Parathyroid adenoma (tissue), 2 donors: Measurements from ENCODE around the gene SEPTIN8.

Source experiments
- H2AFZ ChIP-seq: fragments of 300-600 bp; sonication (generic); one replicate; pipeline ENCODE4 v1.7.0; 2017; ENCODE audit warnings: antibody characterized with exemption, mild to moderate bottlenecking
- H3K27ac ChIP-seq: fragments of 300-600 bp; sonication (generic); one replicate; pipeline ENCODE4 v1.7.0; 2017
- H3K27me3 ChIP-seq: fragments of 300-600 bp; sonication (generic); one replicate; pipeline ENCODE4 v1.7.0; 2017; ENCODE audit warnings: low read length; ENCODE audit not compliant: control insufficient read depth, insufficient read depth
- H3K36me3 ChIP-seq: fragments of 300-600 bp; sonication (generic); one replicate; pipeline ENCODE4 v1.7.0; 2017; ENCODE audit warnings: low read length; ENCODE audit not compliant: control insufficient read depth, insufficient read depth
- H3K4me1 ChIP-seq: fragments of 300-600 bp; sonication (generic); one replicate; pipeline ENCODE4 v1.7.0; 2017; ENCODE audit warnings: control low read depth
- H3K4me2 ChIP-seq: fragments of 300-600 bp; sonication (generic); one replicate; pipeline ENCODE4 v1.7.0; 2017; ENCODE audit warnings: low read length
- H3K4me3 ChIP-seq: fragments of 300-600 bp; sonication (generic); one replicate; pipeline ENCODE4 v1.7.0; 2017; ENCODE audit warnings: low read depth, low read length
- H3K79me2 ChIP-seq: fragments of 300-600 bp; sonication (generic); one replicate; pipeline ENCODE4 v1.7.0; 2017; ENCODE audit warnings: control low read depth
- H3K9ac ChIP-seq: fragments of 300-600 bp; sonication (generic); one replicate; pipeline ENCODE4 v1.7.0; 2017; ENCODE audit warnings: mild to moderate bottlenecking
- H3K9me3 ChIP-seq: fragments of 300-600 bp; sonication (generic); one replicate; pipeline ENCODE4 v1.7.0; 2017; ENCODE audit warnings: low read length; ENCODE audit not compliant: control insufficient read depth
- CTCF ChIP-seq: fragments of 300-600 bp; sonication (generic); IDR thresholded peaks from one replicate; pipeline ENCODE4 v1.7.0; 2017; ENCODE audit warnings: antibody characterized with exemption, mild to moderate bottlenecking
- donor health status: primary hyperparathyroidism.

Gene SEPTIN8

GRCh38 chr5:132749506-132749905, 27.5 kb downstream of the SEPTIN8 start:
- peaks cover 3% of the 10 kb centered on the region for H3K4me1 ChIP-seq
- H3K36me3 ChIP-seq: no peaks in the 10 kb centered on the region
- no peaks in the 10 kb centered on the region for H3K27me3 ChIP-seq
- no peaks in the 10 kb centered on the region for H3K9me3 ChIP-seq
- no peak for TF ChIP-seq CTCF
- H2AFZ ChIP-seq: no peak overlapping the region
- H3K79me2 ChIP-seq: no peaks in the 10 kb centered on the region
- H3K9ac ChIP-seq: no peak overlapping the region
- H3K27ac ChIP-seq: no peak overlapping the region
- no peak overlapping the region for H3K4me3 ChIP-seq
- H3K4me2 ChIP-seq: no peak overlapping the region

GRCh38 chr5:132748522-132749000, 28.5 kb downstream of the SEPTIN8 start:
- H3K79me2 ChIP-seq: no peaks in the 10 kb centered on the region
- no peak overlapping the region for H3K4me3 ChIP-seq
- no peaks in the 10 kb centered on the region for H3K36me3 ChIP-seq
- H3K9ac ChIP-seq: no peak overlapping the region
- H3K4me1 ChIP-seq: peaks cover 3% of the 10 kb centered on the region
- no peaks in the 10 kb centered on the region for H3K9me3 ChIP-seq
- TF ChIP-seq CTCF: no peak
- H3K4me2 ChIP-seq: no peak overlapping the region
- no peak overlapping the region for H3K27ac ChIP-seq
- H2AFZ ChIP-seq: no peak overlapping the region
- H3K27me3 ChIP-seq: no peaks in the 10 kb centered on the region

- H3K4me3 ChIP-seq: no peak overlapping the region
- TF ChIP-seq CTCF: no peak
- H3K4me2 ChIP-seq: peak overlapping the region; percentile 74
- H3K9me3 ChIP-seq: no peaks in the 10 kb centered on the region
- no peaks in the 10 kb centered on the region for H3K36me3 ChIP-seq
- H3K79me2 ChIP-seq: no peaks in the 10 kb centered on the region
- H2AFZ ChIP-seq: peak overlapping the region; percentile 97
- H3K9ac ChIP-seq: no peak overlapping the region
- H3K4me1 ChIP-seq: no peaks in the 10 kb centered on the region
- H3K27me3 ChIP-seq: no peaks in the 10 kb centered on the region
- no peak overlapping the region for H3K27ac ChIP-seq
Observed at GRCh38 chr5:132747616-132748440, 29.2 kb downstream of the SEPTIN8 start.

GRCh38 chr5:132746954-132747615, 30.0 kb downstream of the SEPTIN8 start, which contains the start of gene CCNI2:
TSS of gene CCNI2 (plus strand) at chr5:132747426. CDS start at chr5:132747496, 70 bp downstream.
- no peak within 1 kb of the TSS for H3K27ac ChIP-seq
- no peaks in the 10 kb centered on the region for H3K79me2 ChIP-seq

More at GRCh38 chr5:132746954-132747615, 30.0 kb downstream of the SEPTIN8 start, which contains the start of gene CCNI2:
- no peaks in the 10 kb centered on the region for H3K27me3 ChIP-seq
- H3K9me3 ChIP-seq: no peaks in the 10 kb centered on the region
- H3K4me3 ChIP-seq: peak within 1 kb of the TSS; percentile 55
- no peak within 1 kb of the TSS for H3K9ac ChIP-seq
- peak within 1 kb of the TSS; percentile 97 for H2AFZ ChIP-seq
- H3K36me3 ChIP-seq: no peaks in the 10 kb centered on the region
- H3K4me1 ChIP-seq: no peaks in the 10 kb centered on the region
- peak within 1 kb of the TSS; percentile 74 for H3K4me2 ChIP-seq
- TF ChIP-seq CTCF: peak; percentile 23
